Panc1 (cell line): Measurements from ENCODE around the gene ZCRB1. TPM values are rescaled to one million over a fixed set of nuclear protein-coding genes. Genes with fewer than 3 reads are reported as not detected.

Source experiments
- ATAC-seq: fragments of 200-7000 bp; cut with Tn5 transposase; 2 replicates; pipeline ENCODE4 v1.9.1; 2020; ENCODE audit warnings: mild to moderate bottlenecking, moderate library complexity
- BruUV-seq: library from RNA; stranded (reverse); fragments of 400-500 nt; replicated peaks from 2 replicates; lab custom pipeline; 2021; lab: Mats Ljungman, UMichigan
- CTCF ChIA-PET: fragments of 300-600 bp; sonication (Branson Sonifier 250); formaldehyde crosslinking; loops from one replicate; lab custom pipeline; 2022; ENCODE audit warnings: antibody characterized with exemption; lab: Charles Lee
- POLR2A ChIA-PET: fragments of 300-600 bp; sonication (Branson Sonifier 250); formaldehyde crosslinking; loops from one replicate; lab custom pipeline; 2022; ENCODE audit warnings: antibody characterized with exemption; lab: Charles Lee
- DNase-seq: peaks from one replicate; pipeline ENCODE4 v3.0.0-alpha.2; 2010; ENCODE audit warnings: low read depth, low spot score
- H3K27ac ChIP-seq: 2 replicates; pipeline ENCODE4 v1.5.1; 2011; ENCODE audit warnings: mild to moderate bottlenecking, low read length, inconsistent platforms
- H3K27me3 ChIP-seq: fragments of 200-500 bp; sonication (Bioruptor generic); 2 replicates; pipeline ENCODE4 v1.6.0; 2014; ENCODE audit warnings: low read length, inconsistent platforms; ENCODE audit not compliant: control insufficient read depth, insufficient read depth
- H3K36me3 ChIP-seq: fragments of 200-500 bp; sonication (Bioruptor generic); 2 replicates; pipeline ENCODE4 v1.5.1; 2014; ENCODE audit warnings: inconsistent platforms, mild to moderate bottlenecking, low read length, moderate library complexity; ENCODE audit not compliant: control insufficient read depth, insufficient read depth
- H3K4me1 ChIP-seq: 2 replicates; pipeline ENCODE4 v1.5.1; 2011; ENCODE audit warnings: inconsistent platforms, mild to moderate bottlenecking, low read length, moderate library complexity; ENCODE audit not compliant: control insufficient read depth, insufficient read depth
- H3K4me3 ChIP-seq, 2 experiments: 2 replicates each; pipeline ENCODE4 v1.5.1; 2011 to 2012; ENCODE audit warnings: low read depth in 2 of 2, low read length in 2 of 2, mild to moderate bottlenecking in 2 of 2, inconsistent platforms in 1 of 2, moderate library complexity in 1 of 2
- H3K9me3 ChIP-seq: fragments of 200-500 bp; sonication (Bioruptor generic); 2 replicates; pipeline ENCODE4 v1.5.1; 2014; ENCODE audit warnings: low read depth, mild to moderate bottlenecking, inconsistent platforms, low read length, moderate library complexity; ENCODE audit not compliant: control insufficient read depth, insufficient read depth
- CTCF ChIP-seq: fragments of 450-650 bp; IDR thresholded peaks from 2 replicates; pipeline ENCODE4 v1.5.1; 2017; ENCODE audit warnings: mild to moderate bottlenecking
- POLR2AphosphoS5 ChIP-seq: IDR thresholded peaks from 2 replicates; pipeline ENCODE4 v1.6.1; 2012; ENCODE audit warnings: mild to moderate bottlenecking, low read depth, low read length, moderate library complexity
- SIN3A ChIP-seq: IDR thresholded peaks from 2 replicates; pipeline ENCODE4 v1.6.1; 2012; ENCODE audit warnings: low read depth, mild to moderate bottlenecking, low read length, moderate library complexity, borderline replicate concordance; ENCODE audit not compliant: insufficient read depth
- TCF7L2 ChIP-seq: IDR thresholded peaks from 2 replicates; pipeline ENCODE4 v1.6.1; 2011; ENCODE audit warnings: mild to moderate bottlenecking, low read depth, low read length, inconsistent platforms
- in situ Hi-C: cut with HindIII; loops from 2 replicates; pipeline ENCODE4 v1.10.0; 2016; ENCODE audit warnings: low sequenced_read_pairs, low pct_unique_long_range_greater_than_20kb
- intact Hi-C: fragments of 100-400 bp; cut with micrococcal nuclease; formaldehyde crosslinking; loops from one replicate; pipeline ENCODE4 v1.10.0; 2022; ENCODE audit not compliant: unreplicated experiment
- total RNA-seq: library from RNA; stranded (reverse); gene quantifications from one replicate; pipeline ENCODE4 v1.2.1, GENCODE V29; 2021; ENCODE audit not compliant: unreplicated experiment
- TF ChIP-seq, protein P1 (sequence below), 2 experiments: IDR thresholded peaks; 2 replicates each; pipeline ENCODE4 v1.6.1; 2011 to 2012; ENCODE audit warnings: low read depth in 2 of 2, control low read depth in 1 of 2, low read length in 1 of 2, mild to moderate bottlenecking in 1 of 2, moderate library complexity in 1 of 2; ENCODE audit not compliant: insufficient read depth in 1 of 2

Gene ZCRB1
- total RNA-seq, 1 experiment from 2014 or later: 68.8 TPM

- DNase-seq: no peak
- ChIA-PET POLR2A (no interaction called here), CTCF (interaction anchor here (0.7 kb wide), 1 partner anchor 175 kb away, joined by 4 read pairs; no protein-coding TSS in a partner anchor)
- TF ChIP-seq TCF7L2 (no peak), POLR2AphosphoS5 (no peak), CTCF (no peak)
- H3K4me1 ChIP-seq: no peaks in the 10 kb centered on the region
- H3K4me3 ChIP-seq: no peak overlapping the region
- no peaks in the 10 kb centered on the region for H3K36me3 ChIP-seq
- in situ Hi-C loops: no loop called here
- intact Hi-C loops: no loop called here
- ATAC-seq: no peak
- BruUV-seq: no TSS peak
- no peak overlapping the region for H3K27ac ChIP-seq
- no peaks in the 10 kb centered on the region for H3K9me3 ChIP-seq
- no peaks in the 10 kb centered on the region for H3K27me3 ChIP-seq
These were observed 39.6 kb upstream of the ZCRB1 start for GRCh38 chr12:42365486-42365885.

DNA sequence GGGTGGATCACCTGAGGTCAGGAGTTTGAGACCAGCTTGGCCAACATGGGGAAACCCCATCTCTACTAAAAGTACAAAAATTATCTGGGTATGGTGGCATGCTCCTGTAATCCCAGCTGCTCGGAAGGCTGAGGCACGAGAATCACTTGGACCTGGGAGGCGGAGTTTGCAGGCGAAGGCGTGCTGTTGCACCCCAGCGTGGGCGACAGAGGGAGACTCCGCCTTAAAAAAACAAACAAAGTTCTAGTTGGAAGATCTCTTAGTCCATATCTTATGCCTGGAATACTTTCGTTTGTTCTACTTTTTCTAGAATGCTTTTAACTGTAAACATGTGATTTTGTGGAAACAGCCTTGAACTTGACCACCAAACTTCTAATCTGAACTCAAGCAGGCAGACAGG is 38.8 kb upstream of the ZCRB1 start:
- ATAC-seq: no peak
- POLR2A ChIA-PET: no interaction called here
- CTCF ChIA-PET: no interaction called here

More for the DNA sequence above, 38.8 kb upstream of the ZCRB1 start:
- Histone ChIP-seq H3K27ac (no peak overlapping the region), H3K36me3 (no peaks in the 10 kb centered on the region), H3K27me3 (no peaks in the 10 kb centered on the region), H3K9me3 (no peaks in the 10 kb centered on the region), H3K4me1 (no peaks in the 10 kb centered on the region), H3K4me3 (no peak overlapping the region)
- no TSS peak for BruUV-seq
- intact Hi-C loops: no loop called here
- no peak for TF ChIP-seq SIN3A
- TF ChIP-seq CTCF: no peak
- TF ChIP-seq, protein P1, sequence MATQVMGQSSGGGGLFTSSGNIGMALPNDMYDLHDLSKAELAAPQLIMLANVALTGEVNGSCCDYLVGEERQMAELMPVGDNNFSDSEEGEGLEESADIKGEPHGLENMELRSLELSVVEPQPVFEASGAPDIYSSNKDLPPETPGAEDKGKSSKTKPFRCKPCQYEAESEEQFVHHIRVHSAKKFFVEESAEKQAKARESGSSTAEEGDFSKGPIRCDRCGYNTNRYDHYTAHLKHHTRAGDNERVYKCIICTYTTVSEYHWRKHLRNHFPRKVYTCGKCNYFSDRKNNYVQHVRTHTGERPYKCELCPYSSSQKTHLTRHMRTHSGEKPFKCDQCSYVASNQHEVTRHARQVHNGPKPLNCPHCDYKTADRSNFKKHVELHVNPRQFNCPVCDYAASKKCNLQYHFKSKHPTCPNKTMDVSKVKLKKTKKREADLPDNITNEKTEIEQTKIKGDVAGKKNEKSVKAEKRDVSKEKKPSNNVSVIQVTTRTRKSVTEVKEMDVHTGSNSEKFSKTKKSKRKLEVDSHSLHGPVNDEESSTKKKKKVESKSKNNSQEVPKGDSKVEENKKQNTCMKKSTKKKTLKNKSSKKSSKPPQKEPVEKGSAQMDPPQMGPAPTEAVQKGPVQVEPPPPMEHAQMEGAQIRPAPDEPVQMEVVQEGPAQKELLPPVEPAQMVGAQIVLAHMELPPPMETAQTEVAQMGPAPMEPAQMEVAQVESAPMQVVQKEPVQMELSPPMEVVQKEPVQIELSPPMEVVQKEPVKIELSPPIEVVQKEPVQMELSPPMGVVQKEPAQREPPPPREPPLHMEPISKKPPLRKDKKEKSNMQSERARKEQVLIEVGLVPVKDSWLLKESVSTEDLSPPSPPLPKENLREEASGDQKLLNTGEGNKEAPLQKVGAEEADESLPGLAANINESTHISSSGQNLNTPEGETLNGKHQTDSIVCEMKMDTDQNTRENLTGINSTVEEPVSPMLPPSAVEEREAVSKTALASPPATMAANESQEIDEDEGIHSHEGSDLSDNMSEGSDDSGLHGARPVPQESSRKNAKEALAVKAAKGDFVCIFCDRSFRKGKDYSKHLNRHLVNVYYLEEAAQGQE (IDR thresholded peaks at IDR 0.05; ENCODE audit: insufficient read depth in 1 of 2, low read depth in 2 of 2, low read length in 1 of 2): no peak
- TF ChIP-seq POLR2AphosphoS5: no peak
- no peak for TF ChIP-seq TCF7L2
- no peak for DNase-seq
- in situ Hi-C loops: no loop called here
